ENCODE results near the gene KCND1. TPM values are rescaled to one million over a fixed set of nuclear protein-coding genes. Genes with fewer than 3 reads are reported as not detected.

Gene KCND1
- polyA plus RNA-seq, 3 donors = 4.9 TPM; not detected in 2

- Histone ChIP-seq H3K27me3 (ENCODE audit: control insufficient read depth in 2 of 2, insufficient read depth in 2 of 2, low read length in 2 of 2) (no peaks in the 10 kb centered on the region), H3K4me3 (replicated peaks in 1 of 3; ENCODE audit: low read depth in 2 of 3, low read length in 3 of 3) (no peak overlapping the region), H3K4me1 (ENCODE audit: control insufficient read depth in 1 of 2, insufficient read depth in 2 of 2, low read length in 2 of 2) (peaks cover 7 to 9% of the 10 kb centered on the region in 2 donors), H3K27ac (ENCODE audit: low read depth in 1 of 2, low read length in 2 of 2) (no peak overlapping the region), H4K20me1 (ENCODE audit: insufficient read depth, low read length) (peaks cover 7% of the 10 kb centered on the region), H3K79me2 (ENCODE audit: insufficient read depth, low read length) (no peaks in the 10 kb centered on the region), H3K36me3 (replicated peaks in 1 of 2; ENCODE audit: control insufficient read depth in 1 of 2, insufficient read depth in 2 of 2, low read length in 2 of 2) (peaks cover 36 to 59% of the 10 kb centered on the region in 2 donors), H3K4me2 (replicated peaks; ENCODE audit: extremely low read depth, low read length, poor library complexity, severe bottlenecking) (no peak overlapping the region), H3K9me3 (replicated peaks in 1 of 2; ENCODE audit: control insufficient read depth in 1 of 2, insufficient read depth in 1 of 2, low read length in 2 of 2) (no peaks in the 10 kb centered on the region), H3K9ac (ENCODE audit: insufficient read depth, low read length, poor library complexity, severe bottlenecking) (no peak overlapping the region), H2AFZ (ENCODE audit: insufficient read depth, low read depth, low read length, poor library complexity, severe bottlenecking) (no peak overlapping the region)
- 100% methylated on average over 2 of the region's 5 CpGs for WGBS (ENCODE audit: insufficient coverage)
- no peak for DNase-seq
- Mint-ChIP-seq H3K9me3 (no peaks in the 10 kb centered on the region), H3K36me3 (peaks cover 42 to 59% of the 10 kb centered on the region in 2 donors), H3K27me3 (ENCODE audit: low read depth in 3 of 3) (peaks cover 0 to 6% (median 0%) of the 10 kb centered on the region in 3 donors), H3K4me1 (peaks cover 14% of the 10 kb centered on the region), H3K27ac (peak overlapping the region in 2 of 7 donors; percentile 11 to 13), H3K4me3 (no peak overlapping the region)
- intact Hi-C loops (cut with micrococcal nuclease) = no loop called here
- no peak for TF ChIP-seq CTCF (IDR thresholded peaks at IDR 0.05)
Observed at GRCh38 chrX:48924270-48924669, 47.4 kb downstream of the KCND1 start.

- Mint-ChIP-seq H3K27ac (no peak overlapping the region), H3K4me3 (no peak overlapping the region), H3K4me1 (peaks cover 16% of the 10 kb centered on the region), H3K9me3 (peaks cover 0 to 2% (median 0%) of the 10 kb centered on the region in 7 donors), H3K27me3 (ENCODE audit: low read depth in 3 of 3) (peaks cover 0 to 6% (median 0%) of the 10 kb centered on the region in 3 donors), H3K36me3 (peaks cover 42 to 59% of the 10 kb centered on the region in 2 donors)
- Histone ChIP-seq H3K9ac (ENCODE audit: insufficient read depth, low read length, poor library complexity, severe bottlenecking) (no peak overlapping the region), H4K20me1 (ENCODE audit: insufficient read depth, low read length) (peaks cover 7% of the 10 kb centered on the region), H3K27me3 (ENCODE audit: control insufficient read depth in 2 of 2, insufficient read depth in 2 of 2, low read length in 2 of 2) (no peaks in the 10 kb centered on the region), H3K27ac (ENCODE audit: low read depth in 1 of 2, low read length in 2 of 2) (no peak overlapping the region), H3K79me2 (ENCODE audit: insufficient read depth, low read length) (no peaks in the 10 kb centered on the region), H3K4me2 (replicated peaks; ENCODE audit: extremely low read depth, low read length, poor library complexity, severe bottlenecking) (no peak overlapping the region), H2AFZ (ENCODE audit: insufficient read depth, low read depth, low read length, poor library complexity, severe bottlenecking) (no peak overlapping the region), H3K4me1 (ENCODE audit: control insufficient read depth in 1 of 2, insufficient read depth in 2 of 2, low read length in 2 of 2) (peaks cover 9 to 10% of the 10 kb centered on the region in 2 donors), H3K9me3 (replicated peaks in 1 of 2; ENCODE audit: control insufficient read depth in 1 of 2, insufficient read depth in 1 of 2, low read length in 2 of 2) (no peaks in the 10 kb centered on the region), H3K36me3 (replicated peaks in 1 of 2; ENCODE audit: control insufficient read depth in 1 of 2, insufficient read depth in 2 of 2, low read length in 2 of 2) (peaks cover 36 to 58% of the 10 kb centered on the region in 2 donors), H3K4me3 (replicated peaks in 1 of 3; ENCODE audit: low read depth in 2 of 3, low read length in 3 of 3) (no peak overlapping the region)
- TF ChIP-seq CTCF (IDR thresholded peaks at IDR 0.05) = no peak
- 100% methylated on average over 3 of the region's 13 CpGs for WGBS (ENCODE audit: insufficient coverage)
- no peak for DNase-seq
- intact Hi-C loops (cut with micrococcal nuclease) = no loop called here
Observed at GRCh38 chrX:48923771-48924170, 47.9 kb downstream of the KCND1 start.
